ENCODE data around the gene ESYT1.
"Not testable (repeated sequence)": the region's sequence is repeated elsewhere in the genome, so short reads cannot be mapped to it uniquely, and the experiment has no call there.

ESYT1 gene

DNA sequence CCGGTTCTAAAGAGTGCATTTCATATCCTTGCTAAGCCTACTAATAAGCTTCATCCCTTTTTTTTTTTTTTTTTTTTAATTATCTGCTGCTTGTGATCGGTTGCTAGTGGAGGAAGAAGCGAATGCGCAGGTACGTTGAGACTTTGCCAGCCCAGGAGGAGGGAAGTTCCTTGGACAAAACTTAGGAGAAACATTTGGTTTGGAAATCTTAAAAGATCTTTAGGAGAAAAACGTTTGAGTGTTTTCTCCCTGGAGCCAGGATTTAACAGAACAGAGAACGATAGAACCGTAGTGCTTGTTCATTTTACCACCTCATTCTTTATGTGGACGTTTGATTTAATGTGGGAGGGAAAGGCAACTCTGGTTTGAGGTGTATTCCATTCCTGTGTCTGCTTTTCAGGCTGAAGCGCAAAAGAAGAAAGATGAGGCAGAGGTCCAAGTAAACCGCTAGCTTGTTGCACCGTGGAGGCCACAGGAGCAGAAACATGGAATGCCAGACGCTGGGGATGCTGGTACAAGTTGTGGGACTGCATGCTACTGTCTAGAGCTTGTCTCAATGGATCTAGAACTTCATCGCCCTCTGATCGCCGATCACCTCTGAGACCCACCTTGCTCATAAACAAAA lies 10.9 kb upstream of the ESYT1 start:
- Mint-ChIP-seq H3K4me3 (peak overlapping the region; percentile 96), H3K4me1 (ENCODE audit: low read depth) (peaks cover 43% of the 10 kb centered on the region), H3K27ac (peak overlapping the region; percentile 100), H3K36me3 (ENCODE audit: low read depth) (peaks cover 81% of the 10 kb centered on the region)
- not testable (repeated sequence) for H3K9me3 Mint-ChIP-seq, H3K27me3 Mint-ChIP-seq, DNase-seq

DNA sequence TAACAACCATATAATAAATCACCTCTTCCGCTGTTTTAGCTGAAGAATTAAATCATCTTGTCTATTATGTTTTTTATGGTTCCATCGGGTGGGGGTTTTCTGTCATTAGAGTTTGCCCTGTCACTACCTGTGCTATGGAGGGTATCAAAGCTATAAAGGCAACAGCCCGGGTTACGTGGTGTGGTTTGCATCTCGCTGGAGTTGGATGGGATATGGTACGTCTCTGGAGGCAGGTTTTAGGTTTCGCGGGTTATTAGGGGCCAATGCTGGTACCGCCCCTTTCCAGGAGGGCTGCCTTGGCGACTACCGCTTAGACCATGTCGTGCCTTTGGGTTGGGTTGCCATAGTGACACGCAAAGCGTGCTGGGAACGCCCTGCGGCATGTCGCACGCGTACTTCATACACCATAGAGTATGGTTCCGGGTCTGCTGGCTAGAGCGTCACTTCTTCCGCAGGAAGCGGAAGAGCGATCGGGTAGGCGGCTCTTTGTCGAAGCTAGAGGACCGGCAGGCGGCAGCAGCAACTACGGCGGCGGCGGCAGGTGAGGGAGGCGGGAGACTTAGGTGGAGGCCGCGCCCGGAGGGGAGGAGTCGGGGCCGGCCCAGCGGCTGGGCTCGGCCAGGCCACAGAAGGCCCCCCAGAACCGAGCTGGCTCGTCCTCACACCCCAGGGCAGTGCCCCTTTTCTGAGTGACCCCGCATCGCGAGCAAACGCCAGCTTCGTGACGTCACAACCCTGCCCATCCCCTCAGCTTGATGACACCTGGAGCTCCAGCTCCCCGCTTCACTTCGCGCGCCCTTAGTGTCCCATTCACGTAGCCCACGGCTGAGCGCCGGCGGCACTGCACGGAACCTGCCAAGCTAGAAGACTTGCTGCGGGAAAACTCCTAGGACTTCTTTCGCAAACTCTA lies 10.0 kb upstream of the ESYT1 start, which contains the start of gene ZC3H10:
ZC3H10 (plus strand) TSS at position 489 of the 910 bp plus-strand sequence. CDS start 2,297 bp downstream, outside the sequence.
- peak within 1 kb of the TSS; percentile 100 for H3K27ac Mint-ChIP-seq
- H3K4me3 Mint-ChIP-seq = peak within 1 kb of the TSS; percentile 96
- H3K27me3 Mint-ChIP-seq = no peaks in the 10 kb centered on the region
- H3K36me3 Mint-ChIP-seq (ENCODE audit: low read depth) = peaks cover 79% of the 10 kb centered on the region
- H3K9me3 Mint-ChIP-seq = no peaks in the 10 kb centered on the region
- DNase-seq = peak; percentile 97
- peaks cover 43% of the 10 kb centered on the region for H3K4me1 Mint-ChIP-seq (ENCODE audit: low read depth)

DNA sequence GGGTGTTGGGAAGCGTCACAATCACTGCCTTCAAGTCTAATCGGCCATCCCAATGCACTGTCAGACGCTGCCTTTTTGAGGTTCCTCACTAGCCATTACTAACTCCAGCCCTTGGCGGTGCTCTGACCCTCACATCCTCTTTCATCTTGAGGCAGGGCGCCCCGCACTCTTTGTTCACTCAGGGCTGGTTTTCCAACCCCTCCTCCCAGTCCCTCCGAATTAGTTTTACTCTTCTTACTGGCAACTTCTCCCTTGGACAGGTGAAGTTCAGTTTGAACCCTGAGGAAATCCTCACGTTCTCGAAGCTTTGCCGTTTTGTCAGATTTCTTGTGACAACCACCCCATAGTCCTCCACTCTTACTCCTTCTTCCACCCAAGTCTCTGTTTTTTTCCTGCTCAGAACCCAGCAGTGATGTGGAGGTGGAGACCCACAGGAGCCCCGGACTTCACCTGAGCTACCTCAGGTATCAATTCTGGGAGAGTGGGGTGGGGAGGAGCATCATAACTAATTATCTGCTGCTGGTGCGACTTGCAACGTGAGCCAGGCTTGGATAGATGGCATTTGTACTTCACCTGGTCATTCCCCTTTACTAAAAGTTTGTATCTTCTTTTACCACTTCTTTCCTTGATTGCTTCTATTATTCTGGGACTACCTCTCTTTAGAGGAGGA lies 9.2 kb upstream of the ESYT1 start:
- Mint-ChIP-seq H3K9me3 (no peaks in the 10 kb centered on the region), H3K27ac (peak overlapping the region; percentile 100), H3K36me3 (ENCODE audit: low read depth) (peaks cover 72% of the 10 kb centered on the region), H3K4me1 (ENCODE audit: low read depth) (peaks cover 44% of the 10 kb centered on the region), H3K4me3 (peak overlapping the region; percentile 96), H3K27me3 (no peaks in the 10 kb centered on the region)
- DNase-seq = no peak

DNA sequence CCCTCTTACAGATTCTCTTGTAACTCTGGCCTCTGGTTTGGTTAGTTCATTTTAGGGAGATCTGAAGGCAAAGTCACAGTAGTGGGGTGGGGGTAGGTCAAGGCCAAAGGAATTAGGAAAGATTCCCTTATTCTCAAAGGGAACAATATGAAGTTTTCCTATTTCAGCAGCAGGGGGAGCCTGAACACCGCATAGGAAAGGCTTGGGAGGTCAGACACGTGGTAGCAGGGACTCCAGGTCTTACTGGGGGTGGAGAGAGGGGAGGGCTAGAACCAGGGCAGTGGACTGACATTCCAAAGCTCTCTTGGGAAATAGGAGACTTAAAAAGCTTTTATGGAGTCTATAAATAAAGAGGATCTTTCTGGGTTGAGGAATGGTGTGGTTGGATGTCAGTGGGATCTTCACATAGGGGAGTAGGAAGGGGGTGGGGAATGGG lies 8.7 kb upstream of the ESYT1 start:
- Mint-ChIP-seq H3K9me3 (no peaks in the 10 kb centered on the region), H3K4me1 (ENCODE audit: low read depth) (peaks cover 48% of the 10 kb centered on the region), H3K36me3 (ENCODE audit: low read depth) (peaks cover 71% of the 10 kb centered on the region), H3K27ac (peak overlapping the region; percentile 100), H3K4me3 (peak overlapping the region; percentile 96), H3K27me3 (no peaks in the 10 kb centered on the region)
- DNase-seq = peak; percentile 58

DNA sequence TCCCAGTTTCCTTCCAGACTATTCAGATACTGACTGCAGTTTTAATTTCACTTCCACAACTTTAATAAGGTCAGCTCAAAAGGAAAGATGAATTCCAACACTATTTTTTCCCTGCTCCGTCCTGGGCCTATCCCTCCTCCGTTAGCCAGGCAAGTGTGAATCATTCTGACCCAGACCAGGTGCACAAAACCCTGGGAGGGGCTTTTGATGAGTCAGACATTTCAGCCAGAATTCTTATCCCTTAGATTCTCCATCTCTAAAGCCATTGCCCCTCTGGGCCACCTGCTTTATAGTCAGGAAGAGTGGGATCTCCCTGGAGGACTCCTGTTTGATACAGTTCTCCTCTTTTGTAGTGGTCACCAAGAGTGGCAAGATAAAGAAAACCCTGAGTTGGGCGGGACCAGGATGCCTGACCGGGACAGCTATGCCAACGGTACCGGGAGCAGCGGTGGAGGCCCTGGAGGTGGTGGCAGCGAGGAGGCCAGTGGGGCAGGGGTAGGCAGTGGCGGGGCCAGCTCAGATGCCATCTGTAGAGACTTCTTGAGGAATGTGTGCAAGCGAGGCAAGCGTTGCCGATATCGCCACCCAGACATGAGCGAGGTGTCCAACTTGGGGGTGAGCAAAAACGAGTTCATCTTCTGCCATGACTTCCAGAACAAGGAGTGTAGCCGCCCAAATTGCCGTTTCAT lies 7.8 kb upstream of the ESYT1 start:
- no peak for DNase-seq
- H3K36me3 Mint-ChIP-seq (ENCODE audit: low read depth) = peaks cover 66% of the 10 kb centered on the region
- no peaks in the 10 kb centered on the region for H3K27me3 Mint-ChIP-seq
- peaks cover 46% of the 10 kb centered on the region for H3K4me1 Mint-ChIP-seq (ENCODE audit: low read depth)
- peak overlapping the region; percentile 100 for H3K27ac Mint-ChIP-seq
- H3K9me3 Mint-ChIP-seq = no peaks in the 10 kb centered on the region
- H3K4me3 Mint-ChIP-seq = no peak overlapping the region

DNA sequence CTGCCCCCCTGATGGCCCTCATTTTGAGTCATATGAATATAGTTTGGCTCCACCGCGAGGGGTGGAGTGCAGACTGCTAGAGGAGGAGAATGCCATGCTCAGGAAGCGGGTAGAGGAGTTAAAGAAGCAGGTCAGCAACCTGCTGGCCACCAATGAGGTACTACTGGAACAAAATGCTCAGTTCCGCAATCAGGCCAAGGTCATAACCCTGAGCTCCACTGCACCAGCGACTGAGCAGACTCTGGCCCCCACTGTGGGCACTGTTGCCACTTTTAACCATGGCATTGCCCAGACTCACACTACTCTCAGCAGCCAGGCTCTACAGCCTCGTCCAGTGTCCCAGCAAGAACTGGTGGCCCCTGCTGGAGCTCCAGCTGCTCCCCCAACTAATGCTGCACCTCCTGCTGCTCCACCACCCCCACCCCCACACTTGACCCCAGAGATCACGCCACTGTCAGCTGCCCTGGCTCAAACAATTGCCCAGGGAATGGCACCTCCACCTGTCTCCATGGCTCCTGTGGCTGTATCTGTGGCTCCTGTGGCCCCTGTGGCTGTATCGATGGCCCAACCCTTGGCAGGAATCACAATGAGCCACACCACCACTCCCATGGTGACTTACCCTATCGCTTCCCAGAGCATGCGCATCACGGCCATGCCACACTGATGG lies 6.7 kb upstream of the ESYT1 start:
- Mint-ChIP-seq H3K27me3 (no peaks in the 10 kb centered on the region), H3K36me3 (ENCODE audit: low read depth) (peaks cover 61% of the 10 kb centered on the region), H3K27ac (peak overlapping the region; percentile 5), H3K4me3 (no peak overlapping the region), H3K4me1 (ENCODE audit: low read depth) (peaks cover 49% of the 10 kb centered on the region), H3K9me3 (no peaks in the 10 kb centered on the region)
- no peak for DNase-seq

DNA sequence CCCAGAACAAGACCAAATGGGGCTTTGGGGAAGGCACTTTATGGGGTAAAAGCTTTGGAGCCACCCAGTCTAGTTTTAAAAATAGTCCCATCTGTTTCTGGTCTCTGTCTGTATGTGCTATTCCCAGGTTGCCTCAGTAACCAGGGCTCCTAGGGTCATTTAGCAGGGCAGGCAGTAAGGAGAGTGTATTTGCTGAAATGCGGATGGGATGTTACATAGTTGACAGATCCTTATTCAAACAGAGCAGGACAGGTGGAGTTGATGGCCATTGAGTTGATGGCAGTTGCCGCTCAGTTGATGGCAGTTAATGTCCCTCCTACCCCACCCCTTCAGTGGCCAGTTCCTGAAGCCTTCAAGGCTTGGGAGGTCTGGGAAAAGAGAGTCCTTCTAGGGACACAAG lies 5.4 kb upstream of the ESYT1 start:
- no peak for DNase-seq
- Mint-ChIP-seq H3K4me3 (no peak overlapping the region), H3K27me3 (no peaks in the 10 kb centered on the region), H3K4me1 (ENCODE audit: low read depth) (peaks cover 62% of the 10 kb centered on the region), H3K9me3 (no peaks in the 10 kb centered on the region), H3K36me3 (ENCODE audit: low read depth) (peaks cover 48% of the 10 kb centered on the region), H3K27ac (peak overlapping the region; percentile 31)

DNA sequence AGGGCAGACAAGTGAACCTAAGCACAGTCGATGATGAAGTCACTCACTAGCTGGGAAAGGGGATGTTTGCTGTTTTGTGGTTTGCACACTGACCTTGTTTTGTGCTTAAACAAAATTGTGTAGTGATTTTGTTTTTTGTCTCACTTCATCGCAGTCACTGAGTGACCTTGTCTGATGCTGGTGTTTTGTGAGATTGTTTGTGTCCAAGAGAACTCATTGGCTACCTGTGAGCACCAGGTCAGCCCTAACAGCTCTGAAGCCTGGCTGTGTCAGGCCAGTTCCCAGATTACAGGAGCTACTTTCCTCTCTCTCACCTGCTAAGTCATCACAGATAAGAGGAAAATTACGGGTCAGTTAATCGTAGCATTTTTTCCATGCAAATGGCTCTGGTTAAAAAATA lies 3.9 kb upstream of the ESYT1 start:
- Mint-ChIP-seq H3K27ac (peak overlapping the region; percentile 27), H3K4me1 (ENCODE audit: low read depth) (peaks cover 52% of the 10 kb centered on the region), H3K9me3 (no peaks in the 10 kb centered on the region), H3K36me3 (ENCODE audit: low read depth) (peaks cover 48% of the 10 kb centered on the region), H3K27me3 (no peaks in the 10 kb centered on the region), H3K4me3 (no peak overlapping the region)
- DNase-seq = no peak

DNA sequence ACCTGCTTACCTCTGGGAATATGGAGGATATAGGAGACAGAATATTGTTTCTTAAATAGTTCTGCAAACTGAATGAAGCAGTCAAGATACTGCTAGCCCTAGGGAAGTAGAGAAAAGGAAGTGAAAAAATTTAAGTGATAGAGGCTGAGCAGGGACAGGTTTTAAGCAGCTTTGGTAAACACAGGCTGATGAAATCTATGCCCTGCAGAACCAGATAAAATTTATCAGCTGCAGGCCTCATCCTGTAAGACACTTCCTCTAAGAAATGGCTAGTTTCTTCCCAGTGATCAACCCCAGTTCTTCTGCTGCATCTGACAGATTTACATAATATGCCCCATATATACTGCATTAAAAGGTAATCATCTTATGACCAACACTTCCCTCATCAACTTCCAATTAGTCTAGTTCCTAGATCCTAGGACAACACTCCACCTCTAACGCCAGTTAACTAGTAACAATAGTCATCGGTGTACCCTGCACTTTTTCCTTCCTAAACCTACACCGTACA lies 1.3 kb upstream of the ESYT1 start:
- Mint-ChIP-seq H3K36me3 (ENCODE audit: low read depth) (peaks cover 54% of the 10 kb centered on the region), H3K4me1 (ENCODE audit: low read depth) (peaks cover 56% of the 10 kb centered on the region), H3K27me3 (no peaks in the 10 kb centered on the region), H3K27ac (peak overlapping the region; percentile 98), H3K4me3 (peak overlapping the region; percentile 91), H3K9me3 (no peaks in the 10 kb centered on the region)
- no peak for DNase-seq

DNA sequence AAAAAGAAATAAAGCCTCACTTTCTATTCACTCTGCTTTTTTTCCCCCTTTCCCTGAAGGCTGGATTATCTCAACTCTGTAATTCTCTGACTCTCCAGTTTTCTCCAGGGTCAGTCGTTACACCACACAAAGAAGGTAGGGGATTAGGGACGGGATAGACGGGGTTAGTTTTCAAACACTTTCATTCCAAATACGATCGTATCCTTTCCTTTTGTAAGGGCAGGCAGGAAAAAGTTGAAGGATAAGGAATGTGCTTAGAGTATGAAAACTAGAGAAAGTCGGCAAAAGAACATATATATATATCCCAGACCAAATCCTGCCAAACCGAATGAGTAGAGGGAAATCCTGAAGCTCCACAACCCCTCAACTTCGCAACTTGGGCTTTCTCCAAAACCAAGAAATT lies 581 bp upstream of the ESYT1 start:
- no peak for DNase-seq
- peaks cover 55% of the 10 kb centered on the region for H3K36me3 Mint-ChIP-seq (ENCODE audit: low read depth)
- peak overlapping the region; percentile 91 for H3K4me3 Mint-ChIP-seq
- H3K9me3 Mint-ChIP-seq = no peaks in the 10 kb centered on the region
- peak overlapping the region; percentile 98 for H3K27ac Mint-ChIP-seq
- no peaks in the 10 kb centered on the region for H3K27me3 Mint-ChIP-seq
- peaks cover 63% of the 10 kb centered on the region for H3K4me1 Mint-ChIP-seq (ENCODE audit: low read depth)

DNA sequence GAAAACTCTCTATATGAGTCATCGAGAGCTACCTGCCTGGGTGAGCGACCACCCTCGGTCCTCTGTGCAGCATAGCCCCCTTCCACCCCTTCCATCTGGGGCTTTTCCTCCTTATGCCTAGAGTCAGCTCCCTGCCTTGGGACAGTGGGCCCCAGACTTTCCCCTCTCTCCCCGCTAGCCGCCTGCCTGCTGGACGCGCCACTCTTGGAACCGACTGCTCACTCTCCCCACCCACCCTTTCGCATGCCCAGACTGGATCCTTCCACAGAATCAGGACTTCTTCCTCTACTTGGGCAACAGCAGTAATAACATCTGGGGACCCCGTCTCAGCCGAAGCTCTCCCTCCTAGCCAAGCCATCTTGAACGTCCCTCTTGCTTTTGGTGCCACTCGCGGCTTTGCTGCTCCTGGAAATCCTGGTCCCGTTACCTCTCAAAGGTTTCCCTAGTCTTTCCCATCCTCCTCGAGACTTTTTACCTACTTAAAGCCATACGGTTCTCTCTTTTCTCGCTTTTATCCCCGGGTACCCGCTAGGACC lies 671 bp downstream of the ESYT1 start:
- H3K4me1 Mint-ChIP-seq (ENCODE audit: low read depth) = peaks cover 67% of the 10 kb centered on the region
- peaks cover 63% of the 10 kb centered on the region for H3K36me3 Mint-ChIP-seq (ENCODE audit: low read depth)
- H3K27ac Mint-ChIP-seq = peak overlapping the region; percentile 98
- no peaks in the 10 kb centered on the region for H3K27me3 Mint-ChIP-seq
- H3K4me3 Mint-ChIP-seq = peak overlapping the region; percentile 91
- H3K9me3 Mint-ChIP-seq = no peaks in the 10 kb centered on the region
- no peak for DNase-seq

DNA sequence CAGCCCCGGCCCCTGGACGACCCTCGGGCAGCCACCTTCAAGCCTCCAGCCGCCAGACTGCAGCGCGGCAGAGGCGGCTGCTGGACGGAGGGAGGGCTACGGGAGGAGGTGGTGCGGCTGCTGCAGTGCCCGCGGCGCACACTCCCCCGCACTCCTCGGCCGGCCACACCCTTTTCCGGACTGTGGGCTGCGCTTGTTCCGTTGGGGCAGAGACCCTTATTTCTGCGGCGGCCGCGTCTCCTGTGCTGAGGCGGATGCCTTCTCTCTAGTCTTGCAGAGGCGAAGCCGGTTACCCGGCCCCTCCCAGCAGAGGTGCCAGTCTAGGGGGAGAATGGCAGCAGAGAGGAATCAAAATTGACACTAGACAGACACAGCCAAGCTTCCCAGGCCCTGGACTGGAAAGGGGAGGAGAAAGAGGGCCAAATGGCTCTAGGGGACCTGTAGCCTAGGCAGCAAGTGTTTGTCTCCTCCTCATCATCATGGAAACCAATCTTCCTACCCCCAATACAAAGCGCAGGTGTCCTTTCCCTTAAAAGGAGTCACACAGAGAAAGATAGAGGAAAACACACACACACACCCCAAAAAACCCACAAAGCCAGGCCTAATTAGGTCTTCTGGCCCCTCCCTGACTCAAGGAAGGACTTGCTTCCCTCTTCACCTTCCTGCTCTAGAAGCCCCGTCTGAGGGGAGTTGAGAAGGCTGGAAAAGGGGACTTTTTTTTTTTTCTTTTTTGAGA lies 1.3 kb downstream of the ESYT1 start:
- H3K4me3 Mint-ChIP-seq = peak overlapping the region; percentile 91
- no peaks in the 10 kb centered on the region for H3K27me3 Mint-ChIP-seq
- peak overlapping the region; percentile 98 for H3K27ac Mint-ChIP-seq
- DNase-seq = peak; percentile 77
- H3K4me1 Mint-ChIP-seq (ENCODE audit: low read depth) = peaks cover 66% of the 10 kb centered on the region
- H3K9me3 Mint-ChIP-seq = no peaks in the 10 kb centered on the region
- H3K36me3 Mint-ChIP-seq (ENCODE audit: low read depth) = peaks cover 64% of the 10 kb centered on the region

DNA sequence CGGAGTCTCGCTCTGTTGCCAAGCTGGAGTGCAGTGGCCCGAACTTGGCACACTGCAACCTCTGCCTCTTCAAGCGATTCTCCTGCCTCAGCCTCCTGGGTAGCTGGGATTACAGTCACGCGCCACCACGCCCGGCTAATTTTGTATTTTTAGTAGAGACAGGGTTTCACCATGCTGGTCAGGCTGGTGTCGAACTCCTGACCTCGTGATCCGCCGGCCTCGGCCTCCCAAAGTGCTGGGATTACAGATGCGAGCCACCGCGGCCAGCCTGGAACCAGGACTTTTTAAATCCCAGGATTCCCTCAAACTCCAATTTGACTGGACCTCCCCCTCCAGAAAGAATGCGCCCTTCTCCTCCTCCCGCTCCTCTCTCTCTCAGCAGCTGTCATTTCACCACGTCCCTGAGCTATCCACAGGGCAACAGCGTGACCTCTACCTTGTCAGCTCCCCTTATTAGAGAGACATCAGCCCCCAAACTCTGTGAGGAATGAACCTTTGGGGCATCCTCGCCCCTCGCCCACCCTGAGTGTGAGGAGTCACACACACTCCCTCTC lies 2.0 kb downstream of the ESYT1 start:
- peaks cover 63% of the 10 kb centered on the region for H3K4me1 Mint-ChIP-seq (ENCODE audit: low read depth)
- H3K27ac Mint-ChIP-seq = peak overlapping the region; percentile 98
- no peak for DNase-seq
- peak overlapping the region; percentile 91 for H3K4me3 Mint-ChIP-seq
- no peaks in the 10 kb centered on the region for H3K9me3 Mint-ChIP-seq
- H3K27me3 Mint-ChIP-seq = no peaks in the 10 kb centered on the region
- H3K36me3 Mint-ChIP-seq (ENCODE audit: low read depth) = peaks cover 67% of the 10 kb centered on the region

Measured in activated T-cell treated with anti-CD3 and anti-CD28 coated beads, Interleukin-2, amount 50 U/mL, for 24 hours (primary cell).